ENCODE data around the gene THAP7.

DNA sequence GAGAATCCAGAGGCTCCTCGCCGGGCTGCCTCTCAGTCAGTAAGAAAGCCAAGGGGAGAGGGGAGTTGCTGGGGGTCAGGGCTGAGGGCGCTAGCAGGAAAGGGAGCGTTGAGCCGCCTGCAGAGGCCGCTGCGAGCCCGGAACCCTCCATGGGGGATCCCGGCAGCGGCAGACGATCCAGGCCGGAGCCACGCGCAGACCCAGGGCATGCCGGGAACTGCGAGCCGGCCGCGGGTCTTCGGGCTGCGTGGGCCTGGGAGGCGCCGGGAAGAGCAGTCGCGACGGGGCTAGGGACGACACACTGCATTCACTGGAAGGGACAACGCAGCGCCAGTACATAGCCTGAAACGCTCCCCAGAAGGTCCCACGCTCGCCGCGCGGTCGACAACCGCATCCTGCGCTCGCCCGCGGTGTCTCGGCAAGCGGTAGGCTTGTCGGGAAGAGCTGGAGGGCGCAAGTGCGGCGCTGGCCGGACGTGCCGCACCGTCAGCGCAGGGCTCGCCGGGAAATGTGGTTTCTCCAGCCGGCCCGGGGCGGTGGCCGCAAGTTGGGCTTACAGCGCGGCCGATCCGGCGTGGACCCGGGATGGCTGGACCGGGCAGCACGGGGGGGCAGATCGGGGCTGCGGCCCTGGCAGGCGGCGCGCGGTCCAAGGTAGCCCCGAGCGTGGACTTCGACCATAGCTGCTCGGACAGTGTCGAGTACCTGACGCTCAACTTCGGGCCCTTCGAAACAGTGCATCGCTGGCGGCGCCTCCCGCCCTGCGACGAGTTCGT is 19.9 kb downstream of the THAP7 start, which contains the start of gene LZTR1:
- peak in 2 of 3 donors; percentile 24 to 35 for TF ChIP-seq CTCF (IDR thresholded peaks at IDR 0.05)
- TF ChIP-seq POLR2A (IDR thresholded peaks at IDR 0.05) = peak; percentile 85
